OCI-M2 (cell line): ENCODE measurements around the gene NODAL.

Experiments used
- DNase-seq: peaks from one replicate; lab custom pipeline; 2025; ENCODE audit not compliant: unreplicated experiment; lab: John Stamatoyannopoulos, UW

Gene NODAL

GRCh38 chr10:70435241-70436085, 6.0 kb downstream of the NODAL start:
- no peak for DNase-seq

- no peak for DNase-seq
Observed at GRCh38 chr10:70433581-70434280, 7.8 kb downstream of the NODAL start.

GRCh38 chr10:70432561-70433263, 8.8 kb downstream of the NODAL start:
- no peak for DNase-seq

GRCh38 chr10:70432101-70432500, 9.4 kb downstream of the NODAL start:
- DNase-seq: no peak

DNA sequence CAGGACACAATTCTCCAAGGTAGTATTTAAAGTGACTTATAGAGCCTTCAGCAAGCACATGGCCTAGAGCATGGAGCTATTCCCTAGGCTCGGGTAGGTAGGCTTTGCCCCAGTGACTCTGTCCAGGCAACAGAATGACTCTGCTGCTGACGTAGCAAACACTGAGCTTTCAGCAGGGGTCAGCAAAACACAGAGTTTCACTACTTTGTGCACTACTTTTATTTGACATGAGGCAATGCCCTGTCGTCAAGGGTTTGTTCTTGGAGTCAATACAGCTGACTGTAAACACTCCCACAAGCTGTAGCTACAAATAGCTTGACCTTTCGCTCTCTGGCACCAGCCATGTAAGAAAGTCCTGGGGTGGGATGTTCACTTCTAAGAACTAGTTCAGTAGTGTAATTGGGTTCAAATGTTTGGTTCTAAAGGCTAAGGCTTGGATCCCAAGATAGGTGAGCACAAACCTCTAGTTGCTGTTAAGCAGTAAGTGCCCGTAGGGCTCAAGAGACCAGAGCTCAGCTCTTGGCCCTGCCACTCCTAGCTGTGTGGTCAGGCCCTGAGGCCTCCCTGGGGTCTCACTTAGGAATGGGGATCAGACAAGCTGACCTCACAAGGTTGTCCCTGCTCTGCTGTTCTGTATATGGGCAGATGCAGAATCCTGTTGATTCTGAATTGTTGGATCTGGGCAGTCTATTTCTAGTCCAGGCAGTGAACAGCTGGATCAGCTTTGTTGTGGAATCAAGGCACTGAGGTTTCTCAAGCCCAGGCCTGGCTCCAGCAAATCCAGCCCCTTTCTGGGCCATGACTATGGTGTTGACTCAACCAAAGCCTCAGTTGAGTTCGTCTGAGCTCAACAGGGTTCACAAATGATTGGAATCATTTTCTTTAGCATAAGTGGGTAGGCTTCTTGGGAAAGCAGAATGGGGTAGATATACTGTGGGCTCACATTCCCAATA, 10.7 kb downstream of the NODAL start:
- DNase-seq: no peak

DNA sequence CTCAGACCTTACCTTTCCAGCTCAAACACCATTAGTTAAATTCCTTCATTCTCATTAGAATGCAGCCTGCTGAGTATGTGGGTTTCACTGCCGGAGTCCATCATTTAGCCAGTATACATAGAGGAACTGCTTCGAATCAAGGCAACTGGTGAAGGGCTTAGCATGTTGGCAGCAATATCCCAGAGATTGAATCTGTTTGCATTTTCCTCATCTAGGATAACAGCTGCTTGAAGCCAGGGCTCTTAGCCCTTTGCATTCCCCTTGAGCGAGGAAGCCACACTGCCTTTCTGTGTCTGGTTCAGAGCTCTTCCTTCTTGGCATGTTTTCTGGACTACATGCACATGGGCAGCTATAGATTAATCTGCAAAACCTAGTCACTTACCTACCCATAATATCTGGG, 14.7 kb downstream of the NODAL start:
- no peak for DNase-seq

DNA sequence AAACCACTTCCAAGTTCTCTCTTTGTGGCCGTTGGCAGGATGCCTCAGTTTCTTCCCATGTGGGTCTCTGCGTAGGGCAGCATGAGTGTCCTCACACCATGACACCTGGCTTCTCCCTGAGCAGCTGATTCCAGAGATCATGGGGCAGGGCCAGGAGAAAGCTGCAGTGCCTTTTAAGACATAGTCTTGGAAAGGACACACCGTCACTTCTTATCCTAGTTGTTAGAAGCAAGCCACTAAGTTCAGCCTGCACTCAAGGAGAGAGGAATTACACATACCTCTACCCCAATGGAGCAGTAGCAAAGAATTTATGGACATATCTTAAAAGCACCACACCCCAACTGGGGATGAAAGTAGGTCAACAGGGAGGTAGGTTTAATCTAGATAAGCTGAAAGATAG, 16.4 kb downstream of the NODAL start:
- no peak for DNase-seq

DNA sequence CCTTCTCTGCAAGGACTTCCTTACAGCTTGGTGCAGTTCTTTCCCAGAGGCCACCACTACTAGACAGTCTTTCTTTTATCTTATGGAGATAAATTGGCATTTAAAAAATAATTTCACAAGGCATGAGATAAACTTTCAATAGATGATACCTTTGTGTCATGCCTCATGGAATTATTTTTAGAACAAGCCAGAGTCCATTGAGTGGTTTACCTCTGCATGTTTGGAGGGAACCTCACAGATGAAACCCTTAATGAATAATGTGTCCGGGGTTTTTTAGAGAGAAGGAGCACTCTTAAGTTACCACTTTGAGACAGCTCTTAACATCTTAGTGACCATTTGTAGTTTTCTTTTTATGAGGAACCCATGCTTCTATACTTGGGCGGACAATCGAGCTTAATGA, 17.2 kb downstream of the NODAL start:
- no peak for DNase-seq

DNA sequence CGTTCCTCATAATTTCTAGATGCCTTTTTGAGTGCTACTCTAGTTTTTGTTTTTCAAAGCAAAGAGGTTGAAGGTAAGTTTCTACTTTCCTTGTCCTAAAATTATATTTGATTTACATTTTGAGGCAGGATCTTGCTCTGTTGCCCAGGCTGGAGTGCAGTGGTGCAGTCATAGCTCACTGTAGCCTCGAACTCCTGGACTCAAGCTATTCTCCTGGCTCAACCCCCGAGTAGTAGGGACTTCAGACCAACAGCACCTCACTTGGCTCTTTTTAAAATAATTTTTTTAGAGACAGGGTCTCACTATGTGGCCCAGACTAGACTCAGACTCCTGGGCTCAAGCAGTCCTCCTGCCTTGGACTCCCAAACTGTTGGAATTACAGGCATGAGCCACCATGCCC, 22.8 kb downstream of the NODAL start:
- no peak for DNase-seq

- no peak for DNase-seq
Observed at GRCh38 chr10:70418229-70418628, 23.3 kb downstream of the NODAL start.

GRCh38 chr10:70417568-70417967, 23.9 kb downstream of the NODAL start:
- DNase-seq: no peak

DNA sequence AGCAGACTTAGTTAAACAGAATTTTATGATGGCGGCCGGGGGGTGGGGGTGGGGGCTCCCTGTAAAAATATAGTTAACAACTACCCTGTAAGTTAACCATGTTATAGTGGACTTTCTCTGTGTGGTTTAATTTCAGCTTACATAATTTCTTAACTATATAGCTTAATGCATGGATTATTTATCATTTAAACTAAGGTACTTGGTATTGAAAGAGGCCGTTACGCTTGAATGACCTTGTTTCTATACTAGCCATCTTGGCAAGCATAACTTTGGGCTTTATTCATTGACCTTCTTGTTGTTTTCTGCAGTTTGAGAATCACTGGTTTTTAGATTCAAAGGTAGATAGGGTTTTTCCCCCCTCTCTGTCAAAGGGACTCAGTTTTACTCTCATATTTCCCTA, 29.1 kb downstream of the NODAL start:
- DNase-seq: no peak

DNA sequence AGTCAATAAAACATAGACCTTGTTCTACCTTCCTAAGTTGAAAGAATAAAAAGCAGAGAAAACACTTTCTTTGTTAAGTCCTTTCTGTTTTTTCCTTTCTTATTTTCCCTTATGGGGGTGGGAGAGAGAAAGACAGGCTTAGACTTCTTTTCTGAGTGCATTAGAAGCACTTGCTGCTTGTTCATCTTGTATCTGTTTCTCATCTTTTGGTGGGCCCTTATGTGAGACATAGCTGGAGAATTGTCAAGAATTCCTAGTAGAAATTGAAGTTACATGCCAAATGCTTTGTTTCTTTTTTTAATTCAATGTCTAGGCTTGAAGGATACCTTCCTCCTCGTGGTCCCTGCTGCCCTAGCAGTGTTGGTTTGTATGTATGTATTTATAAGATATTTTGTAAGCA, 30.9 kb downstream of the NODAL start:
- no peak for DNase-seq

DNA sequence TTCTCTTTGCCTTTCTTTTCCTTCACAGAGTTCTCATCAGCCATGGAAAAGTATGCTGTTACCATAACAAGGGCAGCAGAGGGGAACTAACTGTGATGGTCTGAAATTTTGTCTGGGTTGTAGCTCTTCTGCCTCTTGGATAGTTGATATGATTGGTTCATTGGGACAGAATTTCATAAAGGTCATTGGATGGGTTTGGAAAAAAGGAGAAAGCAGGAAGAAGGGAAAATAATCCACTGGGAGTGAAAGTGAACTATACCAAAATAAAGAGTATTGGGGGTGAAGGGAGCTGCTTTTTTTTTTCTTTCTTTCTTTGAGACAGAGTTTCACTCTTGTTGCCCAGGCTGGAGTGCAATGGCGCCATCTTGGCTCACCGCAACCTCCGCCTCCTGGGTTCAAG, 31.7 kb downstream of the NODAL start:
- DNase-seq: no peak

- no peak for DNase-seq
Observed at GRCh38 chr10:70405037-70405824, 36.2 kb downstream of the NODAL start.

DNA sequence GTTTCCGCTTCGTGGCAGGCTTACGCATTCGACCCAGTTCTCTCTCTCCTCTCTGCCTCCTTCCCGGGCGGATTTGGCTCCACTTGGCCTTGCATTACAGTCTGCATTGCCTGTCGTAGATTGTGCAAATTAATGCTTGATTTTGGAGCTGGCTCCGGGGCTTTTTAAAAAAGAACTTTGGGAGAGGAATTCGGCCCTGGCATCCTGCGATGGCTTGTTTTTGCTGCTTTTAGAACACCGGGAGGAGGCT, 36.8 kb downstream of the NODAL start:
- DNase-seq: no peak

GRCh38 chr10:70404036-70404786, 37.3 kb downstream of the NODAL start, which contains the start of gene EIF4EBP2:
EIF4EBP2 (plus strand) TSS chr10:70404145; CDS start chr10:70404402, 257 bp downstream.
- DNase-seq: no peak

- DNase-seq: peak; percentile 48
Observed at GRCh38 chr10:70403483-70404035, 37.9 kb downstream of the NODAL start.

GRCh38 chr10:70399177-70399576, 42.3 kb downstream of the NODAL start:
- DNase-seq: no peak
